GM18498 (cell line): ENCODE results near the gene AGAP1.

Experiments used
- ATAC-seq: cut with Tn5 transposase; IDR thresholded peaks from one replicate; pipeline ENCODE4 v1.9.1; 2021; ENCODE audit warnings: mild to moderate bottlenecking, moderate library complexity; ENCODE audit not compliant: unreplicated experiment

Gene AGAP1

DNA sequence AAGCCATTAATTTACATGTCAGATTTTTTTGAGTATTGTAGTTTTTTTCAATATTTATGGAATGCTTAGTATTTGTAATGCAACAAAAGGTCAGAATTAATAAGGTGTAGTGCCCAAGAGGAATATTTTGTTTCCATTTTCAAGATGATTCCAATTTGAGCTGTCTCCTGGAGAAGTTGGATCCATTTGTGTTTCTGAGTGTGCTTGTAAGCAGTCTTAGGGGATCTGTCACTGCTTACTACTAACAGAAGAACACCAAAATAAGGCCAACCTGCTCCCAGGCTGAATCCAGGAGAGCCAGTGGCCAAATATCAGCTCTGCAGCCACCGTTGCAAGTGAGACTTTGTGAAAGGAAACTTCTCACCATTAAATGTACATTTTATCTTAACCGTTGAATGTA lies 129.9 kb downstream of the AGAP1 start:
- no peak for ATAC-seq

DNA sequence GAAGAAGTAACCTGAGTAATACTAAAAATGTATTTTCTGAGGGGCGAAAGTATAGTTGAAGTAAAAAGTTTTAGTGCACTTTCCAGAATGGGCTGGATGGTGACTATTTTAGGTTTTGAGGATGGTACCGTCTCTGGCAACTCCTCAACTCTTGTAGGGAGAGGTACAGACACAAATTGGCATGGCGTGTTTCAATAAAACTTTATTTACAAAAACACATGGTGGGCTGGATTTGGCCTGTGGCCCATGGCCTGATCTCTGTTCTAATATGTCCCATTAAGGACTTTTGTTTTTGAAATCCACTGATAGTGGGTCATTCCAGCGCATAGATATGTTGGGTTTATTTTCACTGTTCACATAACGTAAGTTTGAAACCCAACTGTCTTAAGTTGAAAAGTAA lies 132.8 kb downstream of the AGAP1 start:
- no peak for ATAC-seq

DNA sequence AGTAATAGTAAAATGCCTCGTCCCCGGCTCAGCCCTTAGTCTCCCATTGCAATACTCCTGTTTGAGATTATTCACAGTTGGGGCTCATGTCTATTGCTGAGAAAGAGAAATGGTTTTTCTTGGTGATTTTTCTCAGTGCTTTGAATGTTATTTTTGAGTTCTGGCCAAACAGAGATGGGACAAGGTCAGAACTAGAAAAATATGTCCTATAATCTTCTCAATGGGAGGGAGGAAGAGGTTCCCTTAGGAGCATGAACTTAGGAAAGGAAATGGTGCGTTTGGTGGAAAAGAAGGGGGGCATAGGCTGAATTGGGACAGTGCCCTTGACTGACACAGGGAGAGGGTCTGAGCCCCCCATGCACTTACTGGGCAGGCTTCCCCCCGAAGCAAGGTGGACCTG lies 133.8 kb downstream of the AGAP1 start:
- no peak for ATAC-seq

DNA sequence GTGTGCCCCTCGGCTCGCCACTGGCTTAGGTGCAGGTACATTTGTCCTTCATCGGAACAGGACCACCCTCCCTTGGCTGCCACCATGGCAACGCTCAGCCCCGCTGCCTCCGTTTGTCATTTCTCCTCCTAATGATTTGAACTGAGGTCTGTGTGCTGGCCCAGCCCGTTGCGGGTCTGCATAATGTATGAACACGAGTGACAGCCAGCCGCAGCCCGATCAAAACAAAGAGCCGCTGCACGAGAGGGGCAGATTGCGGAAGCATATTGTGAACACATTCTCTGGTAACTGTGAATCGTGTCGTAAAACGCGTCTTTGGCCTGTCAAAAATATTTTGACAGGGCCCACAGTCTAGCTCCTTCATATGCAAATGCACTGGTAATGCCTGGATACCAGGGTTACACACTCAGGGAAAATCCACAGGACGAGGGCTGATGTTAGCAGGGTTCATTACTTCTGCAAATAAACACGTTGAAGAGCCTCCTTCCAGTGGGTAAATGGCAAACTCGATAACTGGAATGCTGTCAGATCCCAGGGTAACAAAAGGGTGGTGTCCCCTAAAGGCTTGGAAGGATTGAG lies 137.0 kb downstream of the AGAP1 start:
- ATAC-seq, result no peak

DNA sequence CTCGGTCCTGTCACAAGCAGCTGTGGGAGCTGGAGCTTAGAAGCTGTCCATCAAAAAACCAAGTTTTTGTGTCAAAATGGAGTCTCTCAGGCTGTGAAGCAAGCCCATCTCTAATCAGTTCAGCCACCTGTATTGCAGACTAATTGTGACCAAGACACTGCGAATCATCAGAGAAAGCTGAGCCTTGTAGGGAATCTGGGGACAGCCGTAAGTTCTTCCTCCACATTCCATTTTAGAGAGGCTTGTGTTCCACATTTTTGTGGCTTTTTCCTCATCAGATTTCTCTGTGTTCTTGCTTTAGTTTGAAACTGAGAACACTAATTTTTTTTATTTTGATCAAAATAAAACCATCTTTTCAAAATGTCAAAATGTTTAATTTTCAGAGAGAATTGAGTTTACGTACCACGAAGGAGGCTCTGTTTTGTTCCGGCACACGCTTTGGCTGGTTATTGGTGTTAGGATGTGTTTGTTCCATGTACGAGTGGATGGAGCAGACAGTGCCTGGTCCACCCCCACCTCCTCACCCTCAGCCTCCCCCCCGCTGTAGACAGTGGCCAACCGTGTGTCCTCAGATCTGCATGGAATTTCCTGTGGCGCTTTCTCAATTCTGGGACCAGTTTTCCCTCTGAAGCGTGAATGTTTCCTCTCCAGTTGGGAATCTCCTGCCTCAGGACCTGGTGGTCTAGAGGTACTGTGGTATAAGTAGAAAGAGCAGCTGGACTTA lies 140.8 kb downstream of the AGAP1 start:
- no peak for ATAC-seq

DNA sequence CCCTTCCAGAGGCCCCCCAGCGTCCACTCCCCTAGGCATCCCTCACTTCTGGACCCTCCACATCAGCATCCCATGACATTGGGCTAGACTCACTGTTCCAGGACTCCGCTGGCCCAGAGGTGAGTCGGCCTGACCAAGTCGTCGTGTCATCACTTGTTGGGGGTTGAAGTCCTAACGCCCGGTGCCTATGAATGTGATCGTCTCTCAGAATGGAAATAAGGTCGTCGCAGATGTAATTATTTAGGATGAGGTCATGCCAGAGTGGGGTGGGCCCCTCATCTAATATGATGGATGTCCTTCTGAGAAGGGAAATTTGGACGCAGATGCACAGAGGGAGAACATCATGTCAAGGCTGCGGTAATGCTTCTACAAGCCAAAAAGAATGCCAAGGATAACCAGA lies 142.7 kb downstream of the AGAP1 start:
- ATAC-seq, result no peak

DNA sequence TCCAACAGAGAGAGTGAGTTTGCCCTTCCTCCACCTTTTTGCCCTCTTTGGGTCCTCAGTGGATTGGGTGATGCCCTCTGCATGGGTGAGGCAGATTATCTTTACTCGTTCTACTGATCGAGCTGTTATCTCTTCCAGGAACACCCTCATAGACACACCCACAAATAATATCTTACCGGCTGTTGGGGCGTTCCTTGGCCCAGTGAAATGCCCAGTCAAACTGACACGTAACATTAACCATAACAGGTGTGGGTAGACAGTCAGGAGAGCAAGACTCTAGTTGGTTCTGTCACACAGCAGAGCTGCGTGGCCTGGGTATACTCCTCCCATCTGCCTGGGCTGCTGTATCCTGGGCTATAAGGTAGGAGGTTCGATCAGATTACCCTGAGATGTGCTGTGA lies 144.1 kb downstream of the AGAP1 start:
- no peak for ATAC-seq

DNA sequence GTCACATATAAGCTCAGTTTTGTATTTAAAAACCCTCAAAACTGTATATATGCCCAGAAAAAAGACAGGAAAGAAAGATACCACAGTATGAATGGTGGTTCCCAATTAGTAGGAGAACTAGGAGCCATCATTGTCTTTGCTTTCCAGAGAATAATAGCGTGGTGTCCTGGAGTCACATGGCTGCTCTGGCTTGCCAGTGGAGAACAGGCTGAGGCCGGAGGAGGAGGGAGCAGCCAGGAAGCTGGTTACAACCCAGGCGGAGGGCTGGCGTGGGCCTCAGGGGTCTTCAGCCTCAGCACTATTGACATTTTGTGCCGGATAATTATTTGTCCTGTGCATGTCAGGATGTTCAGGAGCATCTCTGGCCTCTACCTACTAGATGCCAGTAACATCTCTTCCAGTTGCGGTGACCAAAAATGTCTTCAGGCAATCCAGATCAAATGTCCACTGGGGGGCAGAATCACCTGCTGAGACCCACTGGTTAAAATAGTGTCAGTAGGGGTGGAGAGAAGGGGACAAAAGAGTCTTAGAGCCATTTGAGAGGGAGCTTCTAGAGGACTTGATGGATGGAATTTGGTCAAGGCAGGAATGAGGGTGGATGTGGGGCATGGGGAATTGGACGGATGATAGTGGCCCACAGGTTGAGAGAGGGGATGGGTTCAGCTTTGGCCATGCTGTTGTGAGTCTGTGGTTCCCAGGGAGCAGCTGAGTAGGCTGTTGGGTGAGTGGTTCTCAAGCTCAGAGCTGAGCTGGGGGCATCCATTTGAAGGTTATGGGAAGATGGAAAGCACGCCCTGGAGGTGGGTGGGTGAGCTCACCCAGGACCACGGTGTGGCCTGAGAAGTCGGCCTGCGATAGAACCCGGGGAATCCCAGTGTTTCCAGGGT lies 144.9 kb downstream of the AGAP1 start:
- no peak for ATAC-seq

DNA sequence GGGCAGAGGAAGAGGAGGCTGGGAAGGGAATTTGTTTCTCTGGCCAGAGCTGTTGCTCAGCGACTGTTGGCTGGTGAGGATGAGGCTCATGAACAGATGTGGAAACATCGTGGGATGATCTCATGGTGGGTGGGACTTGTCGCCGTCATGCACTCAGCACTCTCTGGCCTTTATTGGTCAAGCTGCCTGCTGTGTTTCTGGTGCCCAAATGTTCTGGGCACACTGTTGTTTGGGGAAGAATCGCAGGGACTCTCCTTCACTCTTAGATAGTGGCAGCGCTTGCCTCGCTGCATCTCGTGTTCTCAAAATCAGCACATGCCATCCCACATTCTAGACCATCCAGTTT lies 145.6 kb downstream of the AGAP1 start:
- no peak for ATAC-seq

DNA sequence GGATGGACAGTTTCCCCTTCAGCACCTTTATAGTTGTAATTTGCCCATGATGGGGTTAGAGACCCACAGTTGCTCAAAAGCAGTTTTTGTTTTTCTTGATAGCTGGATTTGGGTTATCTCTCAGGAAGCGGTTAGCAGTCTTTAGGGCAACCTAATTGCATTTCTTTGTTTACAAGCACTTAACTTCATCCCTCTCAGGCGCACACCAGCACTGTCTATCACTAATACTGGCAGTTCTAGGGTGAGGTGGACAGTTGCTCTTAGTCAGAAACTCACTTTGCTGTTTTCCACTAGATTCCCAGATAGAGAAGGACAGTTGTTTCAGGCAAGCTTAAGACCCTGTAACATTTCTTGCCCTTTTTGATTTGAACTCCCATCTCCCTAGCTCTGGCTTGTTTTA lies 146.0 kb downstream of the AGAP1 start:
- no peak for ATAC-seq

DNA sequence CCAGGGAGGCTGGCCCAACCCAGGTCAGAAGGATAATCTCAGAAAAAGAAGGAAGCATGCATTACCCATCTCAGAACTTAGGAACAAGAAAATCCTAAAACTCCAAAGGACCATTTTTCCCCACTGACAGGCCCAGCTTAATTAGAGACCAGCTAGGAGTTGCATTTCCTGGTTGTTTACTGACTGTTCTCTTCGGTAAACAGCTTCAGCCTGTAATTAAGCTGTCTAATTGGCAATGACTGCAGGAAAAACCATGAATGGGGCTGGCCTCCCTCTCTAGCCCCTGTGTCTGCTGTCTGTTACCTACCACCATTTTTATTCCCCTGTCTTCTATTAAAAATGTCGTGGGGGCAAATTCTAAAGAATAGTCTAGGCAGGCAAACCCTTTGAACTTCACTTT lies 146.5 kb downstream of the AGAP1 start:
- ATAC-seq, result no peak

DNA sequence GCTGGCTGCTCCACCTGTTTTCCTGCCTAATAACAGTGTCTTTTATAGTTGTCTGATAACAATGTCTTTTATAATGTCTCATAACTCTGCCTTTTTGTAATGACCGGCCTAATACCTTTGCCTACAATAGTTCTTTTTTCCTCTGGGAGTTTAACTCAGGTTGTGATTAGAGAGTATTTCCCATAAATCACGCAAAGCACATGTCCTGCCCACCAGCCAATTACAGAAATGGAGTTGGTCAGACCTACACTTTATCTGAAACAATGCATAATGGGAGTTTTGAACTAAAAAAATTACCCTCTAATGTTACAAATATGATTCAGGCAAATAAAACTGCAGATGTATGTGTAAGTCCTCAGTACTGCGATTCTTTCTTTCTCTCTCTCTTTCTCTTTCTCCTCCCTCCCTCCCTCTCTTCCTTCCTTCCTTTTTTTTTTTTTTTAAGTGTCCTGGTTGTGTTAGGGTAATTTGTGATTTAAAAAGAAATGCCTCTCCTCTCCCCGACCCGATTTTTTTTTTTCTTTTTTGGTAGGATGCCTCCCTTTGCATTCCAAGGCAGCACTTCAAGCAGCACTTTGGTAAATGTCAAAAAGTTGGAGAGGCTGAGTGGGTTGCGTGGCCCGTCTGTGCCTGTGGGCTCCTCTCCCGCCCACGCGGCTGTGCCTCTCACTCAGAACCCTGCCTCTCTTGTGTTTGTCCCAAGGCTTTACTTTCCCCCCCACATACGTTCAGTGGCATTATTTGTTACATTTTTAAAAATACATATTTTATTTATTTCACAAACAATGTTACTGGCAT lies 147.3 kb downstream of the AGAP1 start:
- ATAC-seq, result no peak

DNA sequence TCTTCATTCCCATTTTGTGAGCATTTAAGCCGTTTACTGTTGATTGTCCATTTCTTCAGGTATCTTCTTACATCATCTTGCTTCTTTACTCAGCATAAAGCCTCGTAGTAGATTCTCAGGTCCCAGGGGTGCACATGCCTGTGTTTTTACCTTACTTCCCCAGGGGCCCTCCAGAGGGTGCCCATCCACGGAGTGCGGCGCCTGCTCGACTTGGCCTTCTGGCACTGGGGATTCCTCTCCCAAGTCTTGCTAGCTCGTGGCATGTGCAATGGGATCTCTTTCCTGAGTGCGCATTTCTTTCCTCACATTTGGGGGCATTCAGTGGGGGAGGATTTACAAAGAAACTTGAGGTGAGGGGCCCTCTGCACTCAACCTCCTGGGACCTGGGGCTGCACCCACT lies 148.1 kb downstream of the AGAP1 start:
- ATAC-seq, result no peak

DNA sequence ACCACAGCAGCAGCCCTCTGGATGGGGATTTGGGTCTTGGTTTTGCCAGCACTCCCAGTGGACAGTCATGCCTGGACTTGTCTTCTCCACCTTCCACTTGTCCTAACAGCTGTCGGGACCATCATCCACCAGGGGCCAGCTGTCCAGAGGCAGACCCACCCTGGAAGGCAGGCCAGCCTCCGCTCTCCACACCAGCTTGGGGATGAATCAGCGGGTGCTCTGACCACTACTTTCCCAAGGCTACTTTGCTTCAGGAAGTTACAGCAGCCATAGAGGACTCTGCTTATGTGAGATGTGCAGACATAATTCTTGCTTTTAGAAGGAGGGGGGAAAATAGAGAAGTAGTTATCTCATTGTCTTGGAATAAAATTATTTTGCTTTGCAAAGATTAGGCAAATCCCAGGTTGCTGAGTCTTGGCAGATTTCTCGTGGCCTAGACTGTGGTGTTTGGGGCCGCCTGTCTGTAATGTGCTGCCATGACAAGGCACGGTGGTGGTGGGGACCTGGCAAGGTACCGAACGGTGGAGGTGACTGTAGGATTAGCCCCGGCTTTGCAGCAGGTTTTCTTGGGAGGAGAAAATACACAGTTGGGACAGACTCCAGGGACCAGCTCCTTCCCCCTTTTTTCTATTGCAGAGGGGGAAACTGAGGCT lies 148.7 kb downstream of the AGAP1 start:
- no peak for ATAC-seq

DNA sequence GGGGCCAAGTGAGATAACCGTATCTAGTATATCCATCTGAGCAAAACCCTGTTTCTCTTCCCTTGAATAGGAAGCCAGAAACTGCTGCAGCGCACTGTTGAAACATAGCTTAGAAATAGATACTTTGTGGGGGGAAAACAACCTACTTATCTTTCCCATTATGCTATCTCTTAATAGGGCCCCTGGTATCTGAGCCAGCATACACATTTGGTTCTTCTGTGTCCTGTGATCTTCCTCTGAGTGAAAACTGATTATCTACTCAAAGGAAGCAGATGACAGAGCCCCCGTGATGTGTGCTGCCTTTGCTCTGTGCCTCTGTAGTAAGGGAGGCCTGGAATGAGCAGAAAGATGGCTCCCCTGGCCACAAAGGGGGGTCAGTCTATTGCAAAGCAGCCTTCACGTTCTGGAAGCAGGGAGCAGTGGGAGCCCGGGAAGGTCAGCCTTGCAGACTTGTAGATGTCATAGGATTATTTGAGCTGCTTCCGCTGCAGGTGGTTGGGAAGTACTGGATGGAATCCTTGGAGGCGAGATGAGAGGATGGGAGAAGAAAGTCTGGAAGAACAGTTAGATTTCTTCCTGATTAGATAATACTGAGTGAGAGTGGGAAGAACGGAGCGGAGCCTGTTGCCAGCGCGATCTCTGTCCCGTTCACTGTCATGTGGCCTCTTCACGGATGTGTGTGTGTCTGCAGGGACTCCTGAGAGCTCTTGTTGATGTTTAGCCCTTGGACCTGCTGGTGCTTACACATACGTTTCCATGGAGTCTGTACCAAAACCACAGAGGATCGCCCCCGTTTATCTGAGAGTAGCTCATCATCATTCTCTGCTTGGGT lies 150.1 kb downstream of the AGAP1 start:
- ATAC-seq, result no peak

DNA sequence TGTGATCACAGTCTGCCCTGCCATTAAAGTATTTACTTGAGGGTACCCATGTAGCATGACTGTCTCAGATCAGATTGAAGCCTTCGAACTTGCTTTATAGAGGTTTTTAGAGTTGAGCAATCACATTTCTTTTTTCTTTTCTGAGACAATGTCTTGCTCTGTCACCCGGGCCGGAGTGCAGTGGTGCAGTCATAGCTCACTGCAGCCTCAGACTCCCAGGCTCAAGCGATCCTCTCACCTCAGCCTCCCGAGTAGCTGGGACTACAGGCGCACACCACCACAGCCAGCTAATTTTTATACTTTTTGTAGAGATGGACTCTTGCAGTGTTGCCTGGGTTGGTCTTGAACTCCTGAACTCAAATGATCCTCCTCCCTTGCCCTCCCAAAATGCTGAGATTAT lies 153.4 kb downstream of the AGAP1 start:
- ATAC-seq, result no peak

DNA sequence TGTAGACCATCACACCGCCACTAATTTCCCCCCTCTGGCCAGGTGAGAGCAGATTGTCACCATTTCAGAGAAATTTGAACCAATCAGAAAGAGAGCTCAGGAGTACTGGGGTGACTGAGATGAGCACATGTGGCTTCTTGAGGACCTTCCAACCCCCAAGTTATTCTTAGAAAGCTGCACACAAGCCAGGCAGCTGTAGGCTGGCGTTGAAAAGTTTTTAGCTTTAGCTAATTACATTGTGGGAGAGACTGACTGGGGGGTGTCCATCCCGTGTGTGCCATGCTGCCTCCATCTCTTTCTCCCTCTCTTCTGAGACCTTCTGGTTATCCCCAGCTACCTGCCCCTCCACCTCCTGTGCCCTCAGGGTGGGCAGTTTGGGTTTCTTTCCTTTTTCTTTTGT lies 154.0 kb downstream of the AGAP1 start:
- no peak for ATAC-seq

DNA sequence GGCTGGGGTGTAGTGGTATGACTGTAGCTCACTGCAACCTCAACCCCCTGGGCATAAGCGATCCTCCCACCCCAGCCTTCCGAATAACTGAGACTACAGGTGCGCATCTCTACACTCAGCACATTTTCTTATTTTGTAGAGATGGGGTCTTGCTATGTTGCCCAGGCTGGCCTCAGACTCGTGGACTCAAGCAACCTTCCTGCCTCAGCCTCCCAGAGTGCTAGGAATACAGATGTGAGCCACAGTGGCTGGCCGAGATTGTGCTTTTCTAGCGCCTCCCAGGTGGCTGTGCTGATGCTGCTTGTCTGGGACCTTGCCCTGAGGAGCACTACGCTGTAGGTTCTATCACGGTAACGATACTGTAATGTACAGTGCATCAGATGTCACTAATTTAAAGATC lies 155.6 kb downstream of the AGAP1 start:
- no peak for ATAC-seq

DNA sequence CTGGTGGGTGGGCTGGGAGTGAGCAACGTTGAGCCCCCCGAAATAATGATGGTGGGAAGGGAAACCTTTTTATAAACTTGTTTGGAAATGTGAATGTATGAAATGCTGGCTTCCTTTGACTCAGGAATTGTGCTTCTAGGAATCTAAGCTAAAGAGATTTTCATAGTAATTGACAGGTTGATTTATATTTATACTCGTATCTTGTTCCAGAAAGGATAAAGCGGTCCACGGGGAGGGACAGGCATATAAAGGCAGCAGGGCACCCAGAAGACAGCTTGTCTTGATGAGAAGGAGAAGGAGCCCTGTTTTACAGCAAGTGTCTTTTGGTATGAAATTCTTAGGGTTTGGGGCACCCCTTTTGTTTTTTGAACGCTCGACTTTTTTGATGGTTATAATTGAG lies 157.8 kb downstream of the AGAP1 start:
- no peak for ATAC-seq
